Measurements from ENCODE around the gene RTN4RL2. TPM values are rescaled to one million over a fixed set of nuclear protein-coding genes. Genes with fewer than 3 reads are reported as not detected.

The RTN4RL2 gene
- total RNA-seq, 1 donor from 2014 or later = 1.3 TPM

- no peak for DNase-seq
- Histone ChIP-seq H3K4me1 (peaks cover 25% of the 10 kb centered on the region), H3K9me3 (replicated peaks) (no peaks in the 10 kb centered on the region), H3K4me3 (no peak overlapping the region), H3K27me3 (ENCODE audit: low read depth) (peaks cover 34% of the 10 kb centered on the region), H3K27ac (replicated peaks) (no peak overlapping the region), H3K36me3 (no peaks in the 10 kb centered on the region)
- TF ChIP-seq CTCF (IDR thresholded peaks at IDR 0.05; ENCODE audit: borderline replicate concordance) = no peak
- intact Hi-C loops (cut with micrococcal nuclease) = no loop called here
Measured at GRCh38 chr11:57471496-57471895, 11.2 kb downstream of the RTN4RL2 start.

GRCh38 chr11:57473285-57473841 is 13.0 kb downstream of the RTN4RL2 start:
- H3K4me3 ChIP-seq = no peak overlapping the region
- no peak for TF ChIP-seq CTCF (IDR thresholded peaks at IDR 0.05; ENCODE audit: borderline replicate concordance)
- no peak for DNase-seq
- no peaks in the 10 kb centered on the region for H3K9me3 ChIP-seq (replicated peaks)
- H3K27ac ChIP-seq (replicated peaks) = no peak overlapping the region
- peaks cover 28% of the 10 kb centered on the region for H3K27me3 ChIP-seq (ENCODE audit: low read depth)
- intact Hi-C loops (cut with micrococcal nuclease) = no loop called here
- peaks cover 32% of the 10 kb centered on the region for H3K4me1 ChIP-seq
- H3K36me3 ChIP-seq = no peaks in the 10 kb centered on the region

GRCh38 chr11:57474017-57474802 is 13.9 kb downstream of the RTN4RL2 start:
- no peak overlapping the region for H3K4me3 ChIP-seq
- peaks cover 32% of the 10 kb centered on the region for H3K4me1 ChIP-seq
- no peak overlapping the region for H3K27ac ChIP-seq (replicated peaks)
- intact Hi-C loops (cut with micrococcal nuclease) = no loop called here
- H3K36me3 ChIP-seq = no peaks in the 10 kb centered on the region
- no peak for DNase-seq
- TF ChIP-seq CTCF (IDR thresholded peaks at IDR 0.05; ENCODE audit: borderline replicate concordance) = no peak
- no peaks in the 10 kb centered on the region for H3K9me3 ChIP-seq (replicated peaks)
- H3K27me3 ChIP-seq (ENCODE audit: low read depth) = peaks cover 30% of the 10 kb centered on the region

- Histone ChIP-seq H3K27me3 (ENCODE audit: low read depth) (peaks cover 31% of the 10 kb centered on the region), H3K36me3 (no peaks in the 10 kb centered on the region), H3K4me1 (peaks cover 32% of the 10 kb centered on the region), H3K27ac (replicated peaks) (no peak overlapping the region), H3K4me3 (no peak overlapping the region), H3K9me3 (replicated peaks) (no peaks in the 10 kb centered on the region)
- no peak for TF ChIP-seq CTCF (IDR thresholded peaks at IDR 0.05; ENCODE audit: borderline replicate concordance)
- no peak for DNase-seq
- intact Hi-C loops (cut with micrococcal nuclease) = no loop called here
Measured at GRCh38 chr11:57474803-57475115, 14.4 kb downstream of the RTN4RL2 start.

GRCh38 chr11:57475191-57475590 is 14.9 kb downstream of the RTN4RL2 start:
- no peaks in the 10 kb centered on the region for H3K9me3 ChIP-seq (replicated peaks)
- intact Hi-C loops (cut with micrococcal nuclease) = no loop called here
- TF ChIP-seq CTCF (IDR thresholded peaks at IDR 0.05; ENCODE audit: borderline replicate concordance) = no peak
- no peak overlapping the region for H3K4me3 ChIP-seq
- no peaks in the 10 kb centered on the region for H3K36me3 ChIP-seq
- H3K4me1 ChIP-seq = peaks cover 32% of the 10 kb centered on the region
- H3K27me3 ChIP-seq (ENCODE audit: low read depth) = peaks cover 36% of the 10 kb centered on the region
- H3K27ac ChIP-seq (replicated peaks) = no peak overlapping the region
- DNase-seq = no peak

Measured in left ventricle myocardium inferior (tissue), 1 donor.